ENCODE data around the gene PITPNM1.

Gene PITPNM1

GRCh38 chr11:67463186-67463585 is 42.0 kb downstream of the PITPNM1 start:
- no peak for DNase-seq

GRCh38 chr11:67458266-67458665 is 46.9 kb downstream of the PITPNM1 start:
- DNase-seq: no peak

DNA sequence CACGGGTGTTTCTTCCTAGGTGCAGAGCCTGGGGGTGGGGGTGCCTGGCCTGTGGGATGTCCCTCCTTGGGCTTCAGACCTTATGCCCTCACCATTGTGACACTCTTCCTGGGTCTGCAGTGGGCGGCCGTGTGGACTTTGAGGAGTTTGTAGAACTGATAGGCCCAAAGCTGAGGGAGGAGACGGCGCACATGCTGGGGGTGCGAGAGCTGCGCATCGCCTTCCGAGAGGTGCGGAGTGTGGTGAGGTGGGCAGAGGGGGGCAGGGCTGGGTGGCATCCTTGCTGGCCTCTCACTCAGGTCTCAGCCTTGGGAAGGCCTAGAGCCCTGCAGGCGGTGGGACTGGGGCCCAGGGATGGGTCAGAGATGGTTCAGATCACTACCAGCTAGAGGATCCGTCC is 47.7 kb downstream of the PITPNM1 start:
- no peak for DNase-seq

DNA sequence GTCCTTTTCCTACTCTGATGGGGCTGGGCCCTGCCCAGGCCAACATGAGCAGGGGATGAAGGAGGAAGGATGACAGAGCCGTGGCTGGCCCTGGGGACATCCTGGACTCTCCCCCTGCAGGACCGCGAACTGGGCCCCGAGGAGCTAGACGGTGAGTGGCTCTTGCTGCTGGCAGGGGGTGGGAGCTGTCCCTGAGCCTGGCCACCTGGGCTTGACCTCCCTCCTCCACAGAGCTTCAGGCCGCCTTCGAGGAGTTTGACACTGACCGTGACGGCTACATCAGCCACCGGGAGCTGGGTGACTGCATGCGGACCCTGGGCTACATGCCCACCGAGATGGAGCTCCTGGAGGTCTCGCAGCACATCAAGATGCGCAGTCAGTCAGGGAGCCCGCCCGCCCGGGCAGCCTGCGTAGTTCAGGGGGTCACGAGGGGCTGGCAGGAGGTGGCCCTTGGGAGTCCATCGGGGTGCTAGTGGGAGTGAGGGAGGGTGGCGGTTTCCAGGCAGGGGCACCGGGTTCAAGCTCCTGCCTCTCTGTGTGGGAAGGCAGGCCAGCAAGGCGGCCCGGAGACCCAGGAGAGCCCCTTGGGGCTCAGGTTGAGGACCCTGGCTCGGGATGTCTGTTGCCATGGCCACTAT is 49.0 kb downstream of the PITPNM1 start:
- DNase-seq: no peak

DNA sequence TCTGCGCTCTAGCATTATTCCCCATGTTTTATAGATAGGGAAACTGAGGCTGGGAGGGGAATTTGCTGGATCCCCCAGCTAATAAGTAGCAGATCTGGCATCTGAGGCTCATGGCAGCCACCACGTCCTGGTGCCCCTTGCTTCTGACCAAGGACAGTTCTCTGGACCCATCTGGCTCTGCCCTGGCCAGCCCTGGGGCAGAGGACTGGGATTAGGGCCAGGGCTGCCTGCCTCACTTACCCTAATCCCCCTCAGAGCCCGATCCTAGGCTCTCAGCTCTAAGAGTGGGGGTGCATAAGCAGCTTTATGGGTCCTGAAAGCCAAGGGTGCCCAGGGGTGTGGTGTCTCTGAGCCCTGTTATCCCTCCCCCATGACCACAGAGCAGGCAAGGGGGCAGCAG is 50.1 kb downstream of the PITPNM1 start, which contains the start of gene CABP4:
Gene CABP4, plus strand, starts transcription at position 301 of the 400 bp plus-strand sequence. Its CDS starts 70 bp downstream, at position 371.
- no peak for DNase-seq

DNA sequence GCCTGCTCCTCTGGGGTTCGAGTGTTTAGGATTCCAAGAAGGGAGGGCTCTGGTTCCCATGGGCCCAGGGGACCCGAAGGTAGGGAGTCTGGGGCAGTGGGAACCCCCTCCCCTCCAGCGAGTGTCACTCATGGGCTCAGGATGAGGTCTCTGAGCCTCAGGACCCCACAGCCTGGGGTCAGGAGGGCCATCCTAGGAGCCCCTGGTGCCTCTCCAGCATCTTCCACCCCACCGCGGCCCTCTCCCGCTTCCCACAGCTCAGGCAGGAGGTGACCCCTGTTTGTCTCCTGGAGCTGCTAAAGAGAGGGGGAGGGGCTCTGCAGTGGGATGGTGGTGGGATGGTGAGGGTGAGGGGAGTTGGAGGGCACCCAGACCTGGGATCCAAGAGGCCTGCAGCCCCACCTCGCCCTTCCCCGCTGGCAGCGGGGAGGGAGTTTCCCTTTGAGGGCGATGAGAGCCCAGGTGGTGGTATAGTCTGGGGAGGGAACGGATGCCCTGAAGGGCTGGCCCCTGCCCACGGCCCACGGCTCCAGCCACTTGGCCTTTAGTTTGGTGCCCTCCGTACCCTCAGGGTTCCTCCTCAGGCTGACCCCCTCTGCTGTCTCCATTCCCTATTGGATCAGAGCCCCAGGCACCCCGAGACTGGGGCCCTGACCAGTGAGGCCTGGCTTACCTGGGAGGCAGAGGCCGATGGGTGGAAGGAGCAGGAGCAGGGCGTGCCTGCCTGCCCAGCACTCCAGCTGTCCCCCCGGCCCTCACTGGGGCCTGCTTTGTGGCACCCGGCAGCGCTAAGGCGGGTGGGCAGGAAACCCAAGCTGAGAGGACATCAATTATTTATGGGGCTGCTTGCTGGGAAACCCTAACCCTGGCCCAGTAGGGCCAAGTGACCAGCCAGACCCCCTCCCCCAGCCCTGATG is 51.1 kb downstream of the PITPNM1 start:
- DNase-seq: no peak

DNA sequence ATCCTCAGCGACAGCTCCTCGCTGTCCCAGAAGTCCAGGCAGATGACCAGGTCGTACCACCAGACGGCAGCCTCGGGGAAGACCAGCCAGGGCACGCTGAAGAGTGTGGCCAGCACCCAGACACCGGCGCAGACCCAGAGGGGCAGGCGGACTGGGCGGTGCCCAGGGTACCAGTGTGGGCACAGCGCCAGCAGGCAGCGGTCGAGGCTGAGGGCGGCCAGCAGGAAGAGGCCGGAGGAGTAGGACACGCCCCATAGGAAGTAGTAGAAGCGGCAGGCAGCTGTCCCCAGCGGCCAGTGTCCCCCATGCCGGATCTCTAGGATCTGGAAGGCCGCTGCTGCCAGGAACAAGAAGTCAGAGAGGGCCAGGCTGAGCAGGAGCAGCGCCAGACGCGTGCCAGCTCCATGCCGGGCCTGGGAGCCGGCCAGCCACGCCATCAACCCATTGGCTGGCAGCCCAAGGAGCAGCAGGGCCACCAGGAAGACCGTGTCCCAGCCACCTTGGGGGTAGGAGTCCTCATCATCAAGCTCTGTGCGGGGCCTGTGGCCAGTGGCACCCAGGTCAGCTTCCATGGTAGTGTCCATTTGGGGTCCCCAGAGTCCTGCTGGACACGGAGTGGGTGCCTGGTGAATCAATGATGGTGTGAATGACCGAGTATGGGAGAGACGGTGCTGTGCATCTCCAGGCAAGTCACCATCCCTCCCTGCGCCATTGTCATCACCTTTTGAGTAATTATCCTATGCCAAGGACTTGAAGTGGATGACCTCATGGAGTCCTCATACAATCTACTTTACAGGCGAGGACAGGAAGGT is 52.8 kb downstream of the PITPNM1 start, which contains the start of gene GPR152:
Gene GPR152, minus strand, starts transcription at position 589 of the 812 bp plus-strand sequence. Its CDS starts 5 bp downstream, at position 584.
- DNase-seq: no peak

DNA sequence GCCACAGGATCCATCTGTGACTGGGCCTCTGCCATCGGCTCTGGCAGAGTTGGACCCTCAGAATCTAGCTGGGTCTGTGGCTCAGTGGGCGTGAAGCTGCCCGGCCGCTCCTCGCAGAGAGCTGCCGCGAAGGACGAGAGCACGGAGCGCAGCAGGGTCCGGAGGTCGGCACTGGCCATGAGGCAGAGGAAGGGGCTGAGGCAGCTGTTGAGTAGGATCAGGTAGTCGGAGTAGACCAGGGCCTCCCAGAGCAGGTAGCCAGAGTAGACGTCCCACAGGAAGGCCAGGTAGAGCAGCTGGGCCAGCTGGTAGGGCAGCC is 53.5 kb downstream of the PITPNM1 start:
- no peak for DNase-seq

- DNase-seq: no peak
These were observed 54.1 kb downstream of the PITPNM1 start for GRCh38 chr11:67450796-67451657.

DNA sequence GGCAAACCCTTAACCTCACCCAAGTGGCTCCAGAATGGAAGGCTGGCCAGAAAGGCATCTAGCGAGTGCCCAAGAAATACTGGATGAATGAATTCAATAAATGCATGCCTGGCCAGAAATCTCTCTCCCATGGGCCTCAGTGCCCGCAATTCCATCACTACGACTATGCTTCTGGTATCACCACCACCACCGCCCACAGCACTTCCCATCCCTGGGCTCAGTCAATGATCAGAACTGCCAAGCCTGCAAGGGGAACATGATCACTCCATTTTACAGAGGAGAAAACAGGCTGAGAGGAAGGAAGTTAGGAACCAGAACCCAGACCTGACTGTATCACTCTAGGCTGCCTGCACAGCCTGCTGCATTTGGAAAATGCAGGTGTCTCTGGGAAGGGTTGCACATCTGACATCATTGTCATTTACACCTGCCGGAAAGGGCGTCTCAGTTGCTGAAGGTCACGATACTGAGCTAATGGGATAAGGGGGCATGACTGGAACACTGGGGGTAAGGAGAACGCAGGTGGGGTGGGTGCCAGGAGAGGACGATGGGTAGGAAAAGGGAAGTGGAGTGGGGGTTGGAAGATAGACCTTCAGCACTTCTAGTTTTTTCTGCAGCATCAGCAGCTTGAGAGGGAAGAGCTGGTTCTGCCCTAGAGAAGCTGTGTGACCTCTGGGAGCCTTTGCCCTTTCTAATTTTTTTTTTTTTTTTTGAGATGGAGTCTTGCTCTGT is 55.9 kb downstream of the PITPNM1 start:
- DNase-seq: no peak

GRCh38 chr11:67448220-67448609 is 56.9 kb downstream of the PITPNM1 start:
- DNase-seq: no peak

DNA sequence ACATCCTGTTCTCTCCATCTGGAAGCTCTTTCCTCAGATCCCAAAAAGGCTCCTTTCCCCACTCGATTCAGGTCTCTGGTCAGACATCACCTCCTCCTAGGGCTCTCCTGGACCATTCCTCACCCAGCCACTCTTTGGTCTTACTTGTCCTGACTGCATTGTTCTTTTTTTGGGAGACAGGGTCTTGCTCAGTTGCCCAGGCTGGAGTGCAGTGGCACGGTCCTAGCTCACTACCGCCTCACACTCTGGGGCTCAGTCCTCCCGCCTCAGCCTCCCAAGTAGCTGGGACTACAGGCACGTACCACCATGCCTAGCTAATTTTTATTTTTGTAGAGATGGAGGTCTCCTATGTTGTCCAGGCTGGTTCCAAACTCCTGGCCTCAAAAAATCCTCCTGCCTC is 59.6 kb downstream of the PITPNM1 start:
- DNase-seq: no peak

GRCh38 chr11:67442504-67443404 is 62.4 kb downstream of the PITPNM1 start:
- DNase-seq: peak; percentile 6

All from CD4-positive, alpha-beta T cell treated with Interleukin-17A for 1 hour (primary cell).